Stromal cell of bone marrow (primary cell): ENCODE measurements around the gene COL5A1.
"Not testable (repeated sequence)": the region's sequence is repeated elsewhere in the genome, so short reads cannot be mapped to it uniquely, and the experiment has no call there.

ENCODE experiments used
- DNase-seq: peaks from one replicate; pipeline ENCODE4 v3.0.0-alpha.2; 2012; ENCODE audit warnings: low read depth

Gene COL5A1

DNA sequence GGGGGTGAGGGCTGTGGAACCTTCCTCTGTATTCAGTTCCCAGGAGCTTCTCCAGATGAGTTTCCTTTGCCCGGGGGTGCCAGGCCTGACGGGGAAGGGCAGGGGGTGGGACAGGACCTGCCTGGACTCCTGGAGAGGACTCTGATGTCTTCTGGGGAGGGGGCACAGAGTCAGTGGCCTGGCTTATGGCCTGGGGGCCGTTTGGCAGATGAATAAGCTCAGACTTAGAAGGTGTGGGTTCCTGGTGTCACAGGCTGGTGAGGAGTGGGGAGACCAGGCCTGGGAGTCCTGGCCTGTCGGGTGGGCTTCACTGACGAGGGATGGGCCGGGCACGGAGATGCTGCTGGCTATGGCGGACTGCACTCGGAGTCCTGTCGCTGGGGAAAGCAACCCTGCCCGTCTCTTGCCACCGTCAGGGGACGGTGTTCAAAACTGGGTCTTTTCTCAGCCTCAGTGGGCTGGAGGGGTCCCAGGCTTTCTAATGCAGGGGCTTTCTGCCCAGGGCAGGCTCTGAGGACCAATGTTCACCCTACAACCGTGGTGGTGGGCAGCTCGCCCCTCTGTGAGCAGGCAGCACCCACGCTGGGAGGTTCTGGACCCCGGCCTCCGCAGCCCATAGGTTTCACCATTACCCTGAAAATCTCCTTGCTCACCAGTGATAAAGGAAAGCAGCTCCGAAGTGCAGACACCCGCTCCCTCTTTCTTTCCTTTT is 16.2 kb downstream of the COL5A1 start:
- no peak for DNase-seq

DNA sequence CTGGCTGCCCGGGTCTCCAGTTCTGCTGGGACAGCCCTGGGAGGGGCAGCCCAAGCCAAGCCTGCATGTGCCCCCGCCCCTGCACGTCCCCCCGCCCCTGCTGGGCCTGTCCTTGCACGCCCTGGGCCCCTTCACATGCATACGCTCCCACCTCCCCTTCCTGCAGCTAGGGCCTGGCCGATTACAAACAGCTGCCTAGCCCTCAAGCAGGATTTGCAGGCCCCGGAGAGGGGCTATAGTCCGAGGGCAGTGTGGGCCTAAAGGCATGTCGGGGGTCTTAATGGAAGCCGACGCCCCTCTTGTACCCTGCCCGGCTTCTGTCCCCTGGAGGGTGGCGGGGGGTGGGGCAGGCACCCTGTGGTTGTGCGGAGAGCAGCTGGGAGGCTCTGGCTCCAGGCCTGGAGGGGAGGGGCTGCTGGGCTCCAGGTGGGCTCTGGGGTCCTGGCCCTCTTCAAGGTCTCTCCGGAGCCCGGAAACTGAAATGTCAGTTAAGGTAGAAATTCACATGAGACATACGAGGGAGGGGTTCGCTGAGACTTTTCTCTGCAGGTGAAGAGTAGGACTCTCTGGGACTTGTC is 16.9 kb downstream of the COL5A1 start:
- no peak for DNase-seq

DNA sequence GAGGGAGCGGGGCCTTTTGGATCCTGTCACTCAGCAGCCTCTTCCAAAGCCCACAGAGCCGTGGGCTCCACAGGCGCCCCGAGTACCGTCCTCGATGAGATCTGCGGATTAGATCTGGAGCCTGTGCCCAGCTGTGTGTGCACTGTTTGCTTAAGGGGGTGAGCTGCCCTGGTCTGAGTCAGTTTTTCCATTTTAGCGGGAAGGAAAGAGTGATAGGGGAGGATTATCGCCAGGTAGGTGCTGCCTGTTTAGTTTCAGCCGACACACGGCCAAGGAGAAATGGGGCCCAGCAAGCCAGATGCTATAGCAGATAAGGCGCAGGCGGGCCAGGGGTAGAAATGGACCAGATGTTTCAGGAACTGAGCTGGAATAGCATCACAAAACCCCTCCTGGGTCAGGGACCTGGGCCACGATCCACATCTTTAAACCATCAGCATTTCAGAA is 18.1 kb downstream of the COL5A1 start:
- DNase-seq: no peak

DNA sequence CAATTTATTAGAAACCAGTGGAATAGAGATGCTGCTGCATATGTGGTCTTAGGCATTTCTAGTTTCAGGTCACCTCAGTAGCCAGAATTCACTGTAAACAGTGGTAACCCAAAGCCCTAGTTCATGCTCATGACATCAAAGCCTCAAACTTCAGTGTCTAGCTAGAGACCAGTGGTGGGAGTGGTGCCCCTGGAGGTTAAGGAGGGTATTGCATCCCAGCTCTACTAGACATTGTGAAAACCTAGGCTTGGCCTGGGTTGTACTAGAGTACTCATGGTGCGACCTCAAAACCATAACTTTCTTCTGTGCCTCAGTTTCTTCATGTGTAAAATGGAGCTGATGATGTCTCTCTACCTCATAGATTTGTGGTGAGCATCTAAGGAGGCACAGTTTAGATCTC is 18.8 kb downstream of the COL5A1 start:
- DNase-seq: no peak

DNA sequence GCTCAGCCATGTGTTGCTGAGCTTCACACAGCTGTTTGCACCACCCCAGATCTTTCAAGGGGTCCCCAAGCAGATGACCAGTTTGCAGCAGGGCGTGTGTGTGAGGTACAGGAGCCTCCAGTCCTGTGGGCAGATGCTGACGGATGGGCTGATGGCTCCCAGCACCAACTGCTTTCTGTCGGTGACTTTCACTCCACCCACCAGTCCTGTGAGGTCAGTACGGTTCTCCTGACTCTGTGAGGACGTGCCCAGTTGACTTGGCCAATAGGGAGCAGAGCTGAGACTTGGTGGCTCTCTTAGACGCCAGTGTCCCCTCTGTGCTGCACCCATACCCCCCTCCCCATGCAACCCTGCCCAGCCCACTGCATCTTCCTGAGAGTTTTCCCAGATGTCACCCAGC is 19.7 kb downstream of the COL5A1 start:
- DNase-seq: no peak

DNA sequence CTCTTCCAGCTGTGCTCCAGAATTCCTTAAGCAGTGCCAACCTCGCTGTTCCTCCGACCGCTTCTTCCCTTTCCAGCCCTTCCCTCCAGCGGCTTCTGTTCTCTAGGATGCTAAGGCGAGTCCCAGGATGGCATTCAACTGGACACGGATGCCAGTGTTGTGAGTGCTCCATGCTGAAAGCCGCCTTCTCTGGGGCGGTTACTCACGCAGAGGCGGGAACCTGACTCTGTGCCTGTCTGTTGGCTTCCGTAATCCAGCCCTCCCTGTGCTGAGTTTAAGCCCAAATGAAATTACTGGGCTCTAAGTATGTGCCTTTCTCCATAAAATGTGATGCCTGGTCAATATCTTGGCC is 20.2 kb downstream of the COL5A1 start:
- DNase-seq: peak; percentile 65

DNA sequence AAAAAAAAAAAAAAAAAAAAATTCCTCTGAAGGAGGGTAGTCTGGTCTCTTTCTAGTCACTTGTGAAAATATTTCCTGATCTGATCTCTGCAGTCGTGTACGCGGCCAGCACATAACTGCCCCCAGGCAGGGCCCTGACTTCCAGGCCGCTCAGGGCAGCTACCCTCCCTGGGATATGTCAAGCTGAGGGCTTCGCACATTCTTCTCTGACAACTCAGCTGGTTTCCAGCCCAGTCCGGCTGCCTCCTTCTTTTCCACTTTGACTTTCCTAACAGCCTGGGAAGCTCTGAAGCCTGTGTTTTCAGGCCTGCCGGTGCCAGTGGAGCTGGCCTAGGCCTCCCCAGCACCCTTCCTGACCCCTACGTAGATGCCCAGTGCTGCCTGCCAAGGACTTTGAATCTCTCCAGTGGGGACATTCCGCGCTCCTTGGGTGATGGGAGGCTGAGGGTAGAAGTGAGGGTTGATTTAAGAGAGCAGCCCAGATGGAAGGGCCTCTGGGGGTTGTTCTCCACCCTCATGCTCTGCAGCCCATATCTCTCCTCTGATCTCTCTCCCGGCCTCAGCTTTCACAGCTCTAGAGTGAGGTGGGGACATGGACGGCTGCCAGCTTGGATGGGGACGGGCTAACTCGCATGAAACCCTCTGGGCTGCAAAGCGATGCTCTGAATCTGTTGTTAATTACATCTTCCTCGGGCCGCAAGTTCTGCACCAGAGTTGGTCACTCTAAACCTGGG is 20.7 kb downstream of the COL5A1 start:
- DNase-seq: peak; percentile 89

DNA sequence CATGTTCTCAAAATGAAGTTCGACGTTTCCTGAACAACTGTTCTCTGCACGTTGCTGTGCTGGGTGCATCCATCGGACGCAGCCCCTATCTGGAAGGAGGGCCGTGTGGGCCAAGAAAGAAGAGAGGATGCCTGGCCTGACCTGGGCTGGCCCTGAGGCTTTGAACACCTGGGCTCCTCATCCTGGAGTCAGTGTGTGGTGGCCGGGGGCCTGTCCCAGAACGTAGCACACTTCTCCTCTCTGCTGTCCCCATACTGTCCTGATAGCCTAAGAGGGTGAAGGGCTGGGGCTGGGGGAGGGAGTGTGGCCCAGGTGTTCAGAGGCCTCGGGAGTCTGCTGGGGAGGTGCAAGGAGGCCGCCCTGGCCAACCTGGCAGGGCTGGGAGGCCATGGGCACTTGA is 21.5 kb downstream of the COL5A1 start:
- DNase-seq: no peak

DNA sequence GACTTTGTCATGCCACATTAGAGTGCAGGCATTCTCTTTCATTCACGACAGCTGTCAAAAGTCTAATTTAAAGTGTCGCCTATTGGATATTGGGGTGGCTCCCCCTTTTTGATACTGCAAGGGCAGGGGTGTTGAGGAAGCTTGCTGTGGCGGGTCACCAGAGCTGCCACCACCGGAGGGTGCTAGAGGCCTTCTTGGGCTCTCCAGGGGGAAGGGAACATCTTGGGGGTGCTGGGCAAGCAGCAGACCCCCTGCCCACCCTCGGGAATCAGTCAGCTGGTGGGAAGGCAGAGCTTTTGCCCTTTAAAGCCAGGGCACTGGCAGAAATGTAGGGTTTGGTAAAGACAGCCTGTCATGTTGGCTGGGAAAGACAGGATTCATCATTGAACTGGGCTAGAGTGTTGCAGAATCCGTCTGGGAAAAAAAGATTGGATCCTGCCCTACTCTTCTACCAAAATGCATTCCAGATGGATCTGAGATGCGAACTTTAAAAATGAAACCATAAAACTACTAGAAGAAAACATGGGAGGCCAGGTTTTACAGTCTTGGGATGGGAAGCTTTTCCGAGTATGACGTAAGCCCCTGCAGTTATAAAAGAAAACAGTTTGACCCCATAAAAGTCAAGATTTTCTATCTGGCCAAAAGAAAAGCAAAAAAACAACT is 22.3 kb downstream of the COL5A1 start:
- peak; percentile 52 for DNase-seq

DNA sequence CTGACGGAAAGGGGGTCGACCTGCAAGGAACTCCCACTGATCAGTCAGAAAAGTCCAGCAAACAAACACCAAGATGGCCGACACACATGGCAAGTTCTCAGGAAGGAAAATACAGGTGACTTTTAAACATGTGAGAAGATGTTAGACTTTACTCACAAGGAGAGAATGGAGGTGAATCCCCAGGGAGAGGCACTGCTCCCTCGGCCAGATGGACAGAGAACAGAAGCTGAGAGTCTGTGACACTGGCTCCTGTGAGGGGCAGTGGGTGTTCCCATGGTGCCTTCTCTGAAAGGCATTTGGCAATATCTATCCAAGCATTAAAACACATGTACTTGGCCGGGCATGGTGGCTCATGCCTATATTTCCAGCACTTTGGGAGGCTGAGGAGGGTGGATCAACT is 22.8 kb downstream of the COL5A1 start:
- no peak for DNase-seq

DNA sequence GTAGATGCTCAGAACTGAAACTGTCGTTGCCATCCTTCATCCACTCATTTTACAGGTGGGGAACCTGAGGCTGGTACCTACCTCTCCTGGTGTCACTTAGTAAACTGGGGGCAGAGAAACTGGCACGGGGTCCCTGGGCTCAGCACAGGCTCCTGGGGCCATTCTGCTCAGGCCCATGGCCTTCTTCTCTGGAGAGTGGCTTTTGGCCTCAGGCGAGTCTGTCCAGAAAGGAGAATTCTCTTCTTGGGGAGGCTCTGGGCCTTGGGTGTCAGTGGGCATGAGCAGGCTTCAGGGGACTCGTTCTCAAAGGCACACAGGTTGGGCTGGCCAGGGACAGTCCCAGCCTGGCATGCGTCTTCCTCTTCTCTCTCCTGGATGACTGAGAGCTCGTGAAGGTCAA is 24.6 kb downstream of the COL5A1 start:
- DNase-seq: no peak

DNA sequence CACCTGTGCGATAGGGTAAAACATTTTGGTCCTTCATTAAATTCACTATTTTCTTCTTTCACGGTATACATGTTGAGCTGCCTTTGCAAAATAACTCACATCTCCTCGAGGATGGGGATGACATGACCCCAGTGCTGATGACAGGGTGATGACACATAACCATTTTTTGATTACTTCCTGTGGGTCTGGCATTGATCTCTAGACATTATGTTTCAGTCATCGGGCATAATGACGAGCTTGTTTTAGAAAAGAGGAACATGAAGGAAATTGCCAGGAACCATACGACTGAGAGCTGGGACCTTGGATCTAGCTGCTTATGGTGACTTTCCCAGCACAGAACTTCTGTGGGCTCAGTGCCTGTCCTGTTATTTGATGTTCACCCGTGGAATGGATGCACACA is 25.2 kb downstream of the COL5A1 start:
- peak; percentile 68 for DNase-seq

DNA sequence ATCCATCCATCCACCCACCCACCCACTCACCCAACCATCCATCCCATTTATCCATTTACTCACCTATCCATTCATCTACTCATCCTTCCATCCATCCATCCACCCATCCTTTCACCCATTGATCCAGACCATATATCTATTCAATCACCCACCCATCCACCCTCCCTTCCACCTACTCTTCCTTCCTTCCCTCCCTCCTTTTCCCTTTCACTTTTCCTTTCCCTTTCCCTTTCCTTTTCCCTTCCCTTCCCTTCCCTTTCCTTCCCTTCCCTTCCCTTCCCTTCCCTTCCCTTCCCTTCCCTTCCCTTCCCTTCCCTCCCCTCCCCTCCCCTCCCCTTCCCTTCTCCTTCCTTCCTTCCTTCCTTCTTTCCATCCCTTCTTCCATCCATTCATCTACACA is 27.4 kb downstream of the COL5A1 start:
- not testable (repeated sequence) for DNase-seq

DNA sequence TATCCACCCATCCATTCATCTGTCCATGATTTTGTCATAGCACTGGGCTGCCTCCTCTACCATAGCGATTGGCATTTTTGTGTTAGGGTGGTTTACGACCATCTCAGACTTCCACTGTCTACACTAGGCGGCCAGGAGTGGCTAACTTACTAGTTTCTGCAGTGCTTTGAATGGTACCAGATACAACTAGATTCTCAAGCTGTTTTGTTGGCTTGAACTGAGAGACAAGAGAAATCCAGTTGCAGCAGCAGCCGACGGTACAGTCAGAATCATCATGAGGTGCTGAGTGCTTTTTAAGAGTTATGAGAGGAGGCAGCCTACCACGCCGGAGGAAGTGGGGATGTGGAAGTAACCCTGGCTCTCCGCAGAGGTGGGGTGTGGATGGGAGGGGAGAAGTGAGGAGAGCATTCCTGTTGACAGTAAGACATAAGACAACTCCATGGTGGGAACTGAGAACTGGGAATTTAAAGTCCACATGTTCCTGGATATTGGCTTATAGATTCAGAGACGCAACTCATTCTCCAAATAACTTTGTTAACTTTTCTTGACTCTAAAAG is 27.9 kb downstream of the COL5A1 start:
- no peak for DNase-seq

DNA sequence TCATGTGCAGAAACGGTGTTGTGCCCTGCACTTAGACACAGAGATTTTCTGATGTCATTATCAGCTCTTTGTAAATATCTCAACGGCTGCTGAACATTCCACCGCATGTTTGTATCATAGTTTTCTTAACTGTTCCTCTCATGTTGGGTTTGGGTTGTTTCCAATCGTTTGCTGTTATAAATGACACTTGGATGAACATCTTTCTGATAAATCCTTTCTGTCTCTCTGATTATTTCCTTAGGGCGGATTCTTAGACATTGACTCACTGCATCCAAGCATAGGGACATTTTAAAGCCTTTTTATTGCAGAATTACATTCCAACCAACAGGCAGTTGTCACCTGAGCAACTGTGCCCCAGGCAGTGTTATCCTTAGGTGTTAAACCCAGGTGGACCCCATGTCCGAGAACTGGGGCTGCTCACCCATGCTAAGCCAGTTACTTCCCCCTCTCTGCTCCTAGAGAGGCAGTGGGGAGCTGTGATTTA is 28.5 kb downstream of the COL5A1 start:
- DNase-seq: peak; percentile 36

DNA sequence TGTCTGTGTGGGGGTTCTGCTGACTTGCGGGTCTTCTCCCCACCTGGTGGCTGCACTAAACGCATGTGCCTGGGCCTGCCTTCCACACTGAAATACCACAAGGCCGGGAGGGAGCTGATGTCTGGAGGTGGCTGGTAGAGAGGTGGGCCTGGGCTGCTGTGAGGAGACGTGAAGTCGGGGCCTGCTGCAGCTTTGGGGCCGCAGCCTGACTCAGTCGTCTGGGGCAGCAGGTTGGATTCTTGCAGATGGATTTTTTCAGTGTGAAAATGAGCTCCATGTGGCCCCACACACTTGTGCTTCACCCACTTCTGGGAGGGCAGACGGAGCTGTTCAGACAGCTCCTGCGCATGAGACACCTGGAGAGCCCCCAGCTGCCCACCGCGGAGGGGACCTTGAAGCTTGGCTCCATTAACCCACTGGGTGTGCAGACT is 29.3 kb downstream of the COL5A1 start:
- DNase-seq: no peak

DNA sequence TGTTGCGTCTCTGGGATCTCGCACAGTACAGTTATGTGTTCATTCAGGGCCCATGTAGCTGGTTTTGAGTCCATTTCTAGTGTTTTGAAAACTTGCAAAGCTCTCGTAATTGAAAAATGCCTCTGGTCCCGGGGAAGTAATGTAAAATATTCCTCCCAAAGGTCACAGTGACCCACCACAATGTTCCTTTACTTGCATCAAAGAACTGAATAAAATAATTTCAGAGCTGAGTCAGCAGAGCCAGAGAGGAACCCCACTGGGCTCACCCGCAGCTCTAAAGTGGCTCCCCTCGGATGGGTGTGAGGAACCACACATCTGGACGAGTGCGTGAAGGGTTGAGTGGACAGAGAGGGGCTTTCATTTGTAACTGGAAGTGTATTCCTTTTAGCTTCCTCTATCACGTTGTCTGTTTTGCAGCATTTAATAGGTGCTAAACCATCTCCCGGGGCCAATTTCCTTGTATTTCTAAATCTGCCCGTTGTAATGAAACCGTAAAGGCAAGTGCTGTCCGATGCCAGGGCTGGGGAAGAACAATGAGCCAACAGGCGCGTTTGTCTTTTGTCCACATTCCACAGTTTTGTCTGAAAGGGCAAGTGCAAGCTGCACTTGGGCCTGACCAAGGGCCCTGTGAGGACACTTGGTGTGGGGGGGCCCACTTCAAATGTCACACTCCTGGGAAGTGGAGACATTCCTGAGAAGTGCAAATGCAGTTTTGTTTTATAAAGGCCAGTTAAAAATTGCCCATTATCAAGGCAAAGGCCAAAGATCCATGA is 29.9 kb downstream of the COL5A1 start:
- DNase-seq: no peak

DNA sequence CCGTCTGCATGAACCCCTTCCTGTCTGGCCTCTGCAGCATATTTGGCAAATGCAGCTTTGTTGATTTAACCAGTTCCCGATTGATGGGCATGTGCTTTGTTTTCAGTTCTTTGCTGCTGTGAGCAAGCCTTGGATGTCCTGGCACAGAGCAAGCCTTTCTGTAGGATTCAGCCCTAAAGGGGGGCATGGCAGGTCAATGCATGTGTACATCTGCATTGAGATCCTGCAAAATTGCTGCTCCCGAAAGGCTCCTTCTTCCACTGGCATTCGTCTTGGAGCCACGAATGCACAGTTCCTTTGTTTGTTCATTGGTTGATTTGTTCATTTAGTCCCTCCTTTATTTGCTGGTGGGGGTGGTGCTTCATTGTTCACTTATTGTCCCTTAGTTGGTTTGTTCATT is 34.8 kb downstream of the COL5A1 start:
- DNase-seq: no peak

DNA sequence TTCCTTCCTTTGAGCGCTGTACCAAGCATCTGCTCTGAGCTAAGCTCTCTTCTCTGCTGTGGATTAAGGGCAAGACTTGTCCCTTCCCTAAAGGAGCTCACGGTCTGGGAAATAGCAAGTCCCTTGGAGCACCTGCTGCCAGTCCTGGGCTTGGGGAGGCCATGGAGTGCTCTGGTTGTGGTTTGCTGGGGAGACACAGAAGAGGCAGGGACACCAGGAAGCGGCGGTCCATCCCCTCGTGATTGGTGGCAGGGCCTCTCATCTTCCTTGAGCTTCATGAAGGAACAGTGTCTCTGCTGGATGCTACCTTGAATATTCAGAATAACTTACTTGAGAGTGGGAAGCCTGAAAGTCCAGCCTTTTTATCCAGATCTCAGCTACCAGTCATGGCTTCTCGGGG is 35.3 kb downstream of the COL5A1 start:
- no peak for DNase-seq

DNA sequence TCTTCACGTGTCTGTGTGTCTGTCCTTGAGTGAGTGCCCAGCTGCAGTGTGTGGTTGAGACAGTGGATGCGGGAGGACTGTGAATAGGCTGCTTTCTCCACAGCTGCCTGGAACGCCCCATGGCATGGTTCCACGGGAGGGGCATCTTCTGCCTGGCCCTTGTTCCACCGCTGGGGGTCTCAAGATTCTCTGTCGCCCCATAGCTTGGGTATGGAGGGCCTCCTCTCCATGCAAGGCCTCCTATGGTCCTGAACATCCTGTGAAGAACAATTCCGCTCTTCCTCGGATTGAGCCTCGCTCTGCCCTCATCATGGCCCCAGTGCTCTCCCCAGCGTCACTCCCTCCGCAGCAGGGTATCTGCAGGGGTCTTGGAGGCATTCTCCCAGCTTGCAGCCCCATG is 36.1 kb downstream of the COL5A1 start:
- DNase-seq: no peak

DNA sequence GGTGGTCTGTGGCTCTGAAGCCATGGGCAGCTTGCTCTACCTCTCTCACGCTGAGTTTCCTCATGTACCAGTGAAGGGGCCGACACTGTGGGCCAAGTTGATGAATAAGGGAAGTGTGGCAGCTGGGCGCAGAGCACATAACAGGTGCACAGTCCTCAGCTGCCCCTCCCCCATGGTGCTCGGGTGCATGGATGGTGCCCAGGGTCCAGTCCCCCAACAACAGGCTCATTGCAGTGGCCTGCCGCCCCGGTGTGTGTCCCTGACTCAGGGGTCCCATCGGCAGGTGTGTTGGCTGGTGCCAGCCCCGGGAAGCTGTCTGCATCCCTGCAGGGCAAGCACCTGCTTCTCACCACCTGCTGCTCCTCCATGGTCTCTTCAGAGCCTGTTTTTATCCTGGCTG is 36.6 kb downstream of the COL5A1 start:
- DNase-seq: no peak
